HG02885 (cell line): Measurements from ENCODE around the gene ELP2.

Experiments
- ATAC-seq: cut with Tn5 transposase; IDR thresholded peaks from one replicate; pipeline ENCODE4 v1.9.1; 2021; ENCODE audit warnings: mild to moderate bottlenecking; ENCODE audit not compliant: unreplicated experiment, poor library complexity

ELP2 gene

GRCh38 chr18:36211612-36212065, 81.9 kb downstream of the ELP2 start:
- no peak for ATAC-seq

DNA sequence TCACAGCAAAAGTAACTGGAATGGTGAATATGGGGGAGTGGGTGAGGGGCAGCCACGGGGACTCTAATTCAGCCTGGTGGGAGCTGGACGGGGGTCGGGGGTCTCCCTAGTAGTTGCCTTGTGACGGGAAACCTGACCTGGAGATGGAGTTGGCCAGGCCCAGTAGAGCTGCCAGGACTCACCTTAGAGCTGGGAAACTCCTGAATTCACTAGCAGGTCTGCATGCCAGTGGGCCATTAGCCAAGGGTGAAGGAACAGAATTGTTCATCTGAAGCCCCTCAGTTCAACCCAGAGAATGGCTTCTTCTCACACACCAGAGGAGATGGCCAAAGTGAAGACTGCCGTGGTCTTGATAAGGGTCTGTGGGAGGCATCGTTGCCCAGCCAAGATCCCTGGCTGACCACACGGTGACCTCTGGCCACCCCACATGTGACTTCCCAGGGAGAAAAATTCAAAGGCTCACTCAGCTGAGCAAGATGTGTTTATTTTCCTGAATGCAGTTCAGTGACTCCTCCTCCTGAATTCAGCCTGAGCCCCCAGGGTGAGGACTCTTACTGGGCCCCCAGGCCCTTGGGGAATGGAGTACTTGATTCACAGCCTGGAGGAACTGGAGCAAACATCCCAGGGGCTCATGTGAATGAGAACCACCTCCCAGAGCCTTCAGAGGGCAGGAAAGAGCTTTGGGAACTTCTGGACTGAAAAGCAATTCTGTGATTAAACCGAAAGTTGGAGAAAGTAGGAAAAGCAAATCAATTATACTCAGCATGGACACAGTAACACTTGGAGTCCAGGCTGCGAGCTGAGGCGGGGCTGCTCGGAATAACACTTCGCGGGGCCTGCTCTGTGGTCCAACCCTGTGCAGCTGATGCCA, 82.8 kb downstream of the ELP2 start:
- ATAC-seq: no peak

DNA sequence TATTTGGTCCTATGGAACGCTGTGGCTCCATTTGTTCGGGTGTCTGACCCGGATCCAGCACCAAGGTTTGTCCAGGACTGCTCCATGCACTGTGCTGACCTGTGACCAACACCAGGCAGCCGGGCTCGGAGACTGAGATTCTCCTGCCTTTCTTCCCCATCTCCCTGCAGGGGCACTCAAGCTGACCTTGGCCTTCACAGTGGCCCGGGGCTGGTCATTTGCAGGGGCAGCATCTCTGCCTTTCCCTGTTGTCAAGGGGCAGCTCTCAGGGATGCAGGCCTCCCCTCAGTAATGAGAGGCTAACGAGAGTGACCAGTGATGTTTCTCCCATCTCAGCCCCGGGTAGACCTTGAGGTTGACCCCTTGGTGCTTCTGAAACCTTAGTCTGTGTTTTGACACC, 85.1 kb downstream of the ELP2 start:
- ATAC-seq: no peak

DNA sequence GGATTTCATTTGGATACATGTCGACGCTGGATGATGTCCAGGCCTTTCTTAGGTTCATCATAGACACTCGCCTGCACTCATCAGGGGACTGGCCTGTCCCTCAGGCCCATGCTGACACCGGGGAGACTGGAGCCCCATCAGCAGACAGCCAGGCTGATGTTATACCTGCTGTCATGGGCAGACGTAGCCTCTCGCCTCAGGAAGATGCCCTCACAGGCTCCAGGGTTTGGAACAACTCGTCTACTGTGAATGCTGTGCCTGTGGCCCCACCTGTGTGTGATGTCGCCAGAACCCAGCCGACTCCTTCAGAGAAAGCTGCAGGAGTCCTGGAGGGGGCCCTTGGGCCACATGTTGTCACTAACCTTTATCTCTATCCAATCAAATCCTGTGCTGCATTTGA, 85.9 kb downstream of the ELP2 start:
- ATAC-seq: no peak

DNA sequence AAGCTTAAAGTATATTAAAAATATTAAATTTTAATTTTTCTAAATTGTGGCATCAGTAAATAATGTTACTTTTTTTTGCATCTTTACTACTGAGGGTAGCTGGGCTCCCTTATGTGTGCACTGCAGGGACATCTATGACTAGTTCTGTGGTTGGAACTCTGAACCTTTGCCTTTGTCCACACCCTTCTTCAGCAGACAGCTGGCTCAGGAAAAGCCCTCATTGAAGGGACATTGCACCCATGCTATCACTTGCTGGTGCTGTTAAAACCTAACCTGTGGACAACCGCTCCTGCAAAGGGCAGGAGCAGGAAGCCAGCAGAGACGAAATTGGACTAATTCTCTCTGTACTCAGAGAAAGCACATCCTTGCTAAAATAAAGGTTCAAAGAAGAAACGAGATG, 87.6 kb downstream of the ELP2 start:
- no peak for ATAC-seq

- ATAC-seq: no peak
Observed at GRCh38 chr18:36229188-36229587, 99.5 kb downstream of the ELP2 start.
